ENCODE measurements around the gene CFAP251. TPM values are rescaled to one million over a fixed set of nuclear protein-coding genes. Genes with fewer than 3 reads are reported as not detected.

The CFAP251 gene
- total and polyA plus RNA-seq, 2 donors (not counting 3 experiments of a cell fraction or from before 2014, with no cell fraction given), result 3.3 to 4.0 TPM

GRCh38 chr12:121961195-121961879 is 42.9 kb downstream of the CFAP251 start:
- H3K9me3 ChIP-seq (replicated peaks; ENCODE audit: control insufficient read depth, insufficient read depth, low read length), result no peaks in the 10 kb centered on the region
- no peak overlapping the region for H3K4me3 ChIP-seq (replicated peaks in 1 of 3; ENCODE audit: insufficient read depth in 1 of 3, low read depth in 1 of 3, low read length in 3 of 3)
- intact Hi-C loops (cut with micrococcal nuclease), result no loop called here
- FAIRE-seq, result no peak
- no TSS peak for BruUV-seq (replicated peaks)
- H3K27ac ChIP-seq (ENCODE audit: insufficient read depth, low read depth, low read length), result no peak overlapping the region
- H3K27me3 ChIP-seq (ENCODE audit: control insufficient read depth in 2 of 2, insufficient read depth in 2 of 2, low read length in 2 of 2), result no peaks in the 10 kb centered on the region
- no peak for TF ChIP-seq POLR2A (IDR thresholded peaks at IDR 0.05; ENCODE audit: low read depth, low read length)
- H3K36me3 ChIP-seq (ENCODE audit: control insufficient read depth in 2 of 2, extremely low read depth in 1 of 2, insufficient read depth in 2 of 2, low read length in 2 of 2), result no peaks in the 10 kb centered on the region
- H3K4me2 ChIP-seq (ENCODE audit: insufficient read depth, low read length), result no peak overlapping the region
- ChIA-PET CTCF (interaction anchor here (1.4 kb wide), 1 partner anchor 43 kb away, joined by 4 read pairs; the partner anchor contains the start of gene CFAP251), POLR2A (no interaction called here)
- no peak for DNase-seq (ENCODE audit: low read depth, low spot score)
- H2AFZ ChIP-seq (ENCODE audit: low read depth, low read length), result no peak overlapping the region
- no peak overlapping the region for H3K9ac ChIP-seq (replicated peaks; ENCODE audit: extremely low read depth, insufficient read depth, low read length)
- no peaks in the 10 kb centered on the region for H3K79me2 ChIP-seq (ENCODE audit: control insufficient read depth, insufficient read depth, low read length)
- no peaks in the 10 kb centered on the region for H4K20me1 ChIP-seq (replicated peaks; ENCODE audit: control insufficient read depth, extremely low read depth, insufficient read depth, low read length)
- H3K9me1 ChIP-seq (replicated peaks; ENCODE audit: control insufficient read depth, extremely low read depth, insufficient read depth, low read length), result no peaks in the 10 kb centered on the region
- H3K4me1 ChIP-seq (ENCODE audit: control insufficient read depth, extremely low read depth, insufficient read depth, low read length), result peaks cover 7% of the 10 kb centered on the region
- dilution Hi-C loops (cut with MboI; ENCODE audit: extremely low pct_ligation_motif_present, low sequenced_read_pairs), result no loop called here

- H3K4me1 ChIP-seq (ENCODE audit: control insufficient read depth, extremely low read depth, insufficient read depth, low read length), result peaks cover 7% of the 10 kb centered on the region
- no peaks in the 10 kb centered on the region for H3K36me3 ChIP-seq (ENCODE audit: control insufficient read depth in 2 of 2, extremely low read depth in 1 of 2, insufficient read depth in 2 of 2, low read length in 2 of 2)
- FAIRE-seq, result no peak
- no peak for DNase-seq (ENCODE audit: low read depth, low spot score)
- no peak overlapping the region for H3K4me2 ChIP-seq (ENCODE audit: insufficient read depth, low read length)
- no peak overlapping the region for H3K27ac ChIP-seq (ENCODE audit: insufficient read depth, low read depth, low read length)
- H2AFZ ChIP-seq (ENCODE audit: low read depth, low read length), result no peak overlapping the region
- dilution Hi-C loops (cut with MboI; ENCODE audit: extremely low pct_ligation_motif_present, low sequenced_read_pairs), result no loop called here
- TF ChIP-seq EZH2 (IDR thresholded peaks at IDR 0.05; ENCODE audit: borderline replicate concordance, low read depth, low read length, severe bottlenecking), result no peak
- no peak for TF ChIP-seq MYC (IDR thresholded peaks at IDR 0.05; ENCODE audit: low read depth, low read length)
- TF ChIP-seq FOS (IDR thresholded peaks at IDR 0.05; ENCODE audit: borderline replicate concordance, insufficient read depth, low read length), result no peak
- TF ChIP-seq JUN (IDR thresholded peaks at IDR 0.05; ENCODE audit: borderline replicate concordance, insufficient read depth, insufficient read length, low read depth), result no peak
- TF ChIP-seq POLR2A (IDR thresholded peaks at IDR 0.05; ENCODE audit: low read depth, low read length), result no peak
- TF ChIP-seq CTCF (IDR thresholded peaks at IDR 0.05; ENCODE audit: extremely low read depth in 1 of 2, insufficient read depth in 1 of 2, low read depth in 1 of 2, low read length in 2 of 2), result no peak
- TF ChIP-seq POLR2AphosphoS5 (IDR thresholded peaks at IDR 0.05; ENCODE audit: insufficient read depth, low read depth, low read length), result no peak
- TF ChIP-seq GATA2 (IDR thresholded peaks at IDR 0.05; ENCODE audit: insufficient read depth, insufficient read length, low read depth, low read length), result no peak
- TF ChIP-seq MAX (IDR thresholded peaks at IDR 0.05; ENCODE audit: insufficient read depth, insufficient read length), result no peak
- BruUV-seq (replicated peaks), result no TSS peak
- no peaks in the 10 kb centered on the region for H3K79me2 ChIP-seq (ENCODE audit: control insufficient read depth, insufficient read depth, low read length)
- intact Hi-C loops (cut with micrococcal nuclease), result no loop called here
- H3K9ac ChIP-seq (replicated peaks; ENCODE audit: extremely low read depth, insufficient read depth, low read length), result no peak overlapping the region
- H4K20me1 ChIP-seq (replicated peaks; ENCODE audit: control insufficient read depth, extremely low read depth, insufficient read depth, low read length), result no peaks in the 10 kb centered on the region
- no peaks in the 10 kb centered on the region for H3K9me3 ChIP-seq (replicated peaks; ENCODE audit: control insufficient read depth, insufficient read depth, low read length)
- ChIA-PET CTCF (interaction anchor here (0.6 to 1.5 kb wide), 2 partner anchors 12 to 39 kb away, joined by 3 to 4 read pairs; no protein-coding TSS in a partner anchor), POLR2A (no interaction called here)
- no peaks in the 10 kb centered on the region for H3K9me1 ChIP-seq (replicated peaks; ENCODE audit: control insufficient read depth, extremely low read depth, insufficient read depth, low read length)
- no peaks in the 10 kb centered on the region for H3K27me3 ChIP-seq (ENCODE audit: control insufficient read depth in 2 of 2, insufficient read depth in 2 of 2, low read length in 2 of 2)
- H3K4me3 ChIP-seq (replicated peaks in 1 of 3; ENCODE audit: insufficient read depth in 1 of 3, low read depth in 1 of 3, low read length in 3 of 3), result no peak overlapping the region
Observed at GRCh38 chr12:121963341-121964018, 45.1 kb downstream of the CFAP251 start.
